WTC11 (cell line): ENCODE measurements around the gene SFTPA1. TPM values are rescaled to one million over a fixed set of nuclear protein-coding genes. Genes with fewer than 3 reads are reported as not detected.

Source experiments
- ATAC-seq: fragments of 200-7000 bp; cut with Tn5 transposase; 2 replicates; pipeline ENCODE4 v1.10.0; 2021; ENCODE audit warnings: mild to moderate bottlenecking, moderate library complexity
- CTCF ChIA-PET: fragments of 300-600 bp; sonication (Branson Sonifier 250); formaldehyde crosslinking; loops from one replicate; lab custom pipeline; 2021; ENCODE audit warnings: antibody characterized with exemption; lab: Charles Lee
- POLR2A ChIA-PET: fragments of 350-600 bp; sonication (Branson Sonifier 250); formaldehyde crosslinking; loops from one replicate; lab custom pipeline; 2021; ENCODE audit warnings: antibody characterized with exemption; lab: Charles Lee
- DNase-seq: peaks from one replicate; pipeline ENCODE4 v3.0.0; 2021; ENCODE audit warnings: low spot score
- H3K27ac Mint-ChIP-seq: 2 replicates; pipeline ENCODE4 v1.8.0; 2021; ENCODE audit warnings: mixed read lengths
- H3K27me3 Mint-ChIP-seq: 2 replicates; pipeline ENCODE4 v1.8.0; 2021; ENCODE audit warnings: low read depth, mild to moderate bottlenecking, moderate library complexity, mixed read lengths
- H3K36me3 Mint-ChIP-seq: 2 replicates; pipeline ENCODE4 v1.8.0; 2021; ENCODE audit warnings: mixed read lengths
- H3K4me1 Mint-ChIP-seq: 2 replicates; pipeline ENCODE4 v1.8.0; 2022; ENCODE audit warnings: mixed read lengths
- H3K4me3 Mint-ChIP-seq: 2 replicates; pipeline ENCODE4 v1.8.0; 2021; ENCODE audit warnings: mild to moderate bottlenecking, moderate library complexity, mixed read lengths
- H3K9me3 Mint-ChIP-seq: 2 replicates; pipeline ENCODE4 v1.8.0; 2021; ENCODE audit warnings: mixed read lengths
- ATF2 ChIP-seq: sonication (generic); formaldehyde crosslinking; IDR thresholded peaks from 2 replicates; pipeline ENCODE4 v1.8.1; 2022; ENCODE audit warnings: low read depth, missing genetic modification reagents, borderline replicate concordance
- E2F4 ChIP-seq: sonication (generic); formaldehyde crosslinking; IDR thresholded peaks from 2 replicates; pipeline ENCODE4 v1.8.1; 2022; ENCODE audit warnings: low read depth, mild to moderate bottlenecking, moderate library complexity, missing genetic modification reagents, borderline replicate concordance
- ERG ChIP-seq: fragments of 250-450 bp; sonication (Bioruptor Pico); IDR thresholded peaks from 2 replicates; pipeline ENCODE4 v1.8.0; 2021; ENCODE audit warnings: mild to moderate bottlenecking
- FOXK1 ChIP-seq: sonication (generic); formaldehyde crosslinking; IDR thresholded peaks from 2 replicates; pipeline ENCODE4 v1.8.0; 2022; ENCODE audit warnings: mild to moderate bottlenecking, moderate library complexity, missing genetic modification reagents
- FOXP4 ChIP-seq: sonication (generic); formaldehyde crosslinking; IDR thresholded peaks from 2 replicates; pipeline ENCODE4 v1.8.0; 2022; ENCODE audit warnings: mild to moderate bottlenecking, missing genetic modification reagents
- GABPB1 ChIP-seq: sonication (generic); formaldehyde crosslinking; IDR thresholded peaks from 2 replicates; pipeline ENCODE4 v1.8.1; 2023; ENCODE audit warnings: mild to moderate bottlenecking, missing genetic modification reagents
- HMGA2 ChIP-seq: fragments of 250-450 bp; sonication (Bioruptor Pico); IDR thresholded peaks from 2 replicates; pipeline ENCODE4 v1.4.0; 2021; ENCODE audit warnings: mild to moderate bottlenecking, moderate library complexity
- IRF2 ChIP-seq: sonication (generic); formaldehyde crosslinking; IDR thresholded peaks from 2 replicates; pipeline ENCODE4 v1.8.0; 2022; ENCODE audit warnings: low read depth, missing genetic modification reagents, borderline replicate concordance
- KAT7 ChIP-seq: sonication (generic); formaldehyde crosslinking; IDR thresholded peaks from 2 replicates; pipeline ENCODE4 v1.8.1; 2023; ENCODE audit warnings: missing genetic modification reagents, mild to moderate bottlenecking, borderline replicate concordance
- NR1H2 ChIP-seq: sonication (generic); formaldehyde crosslinking; IDR thresholded peaks from 2 replicates; pipeline ENCODE4 v1.9.0; 2021; ENCODE audit warnings: mild to moderate bottlenecking, moderate library complexity, missing genetic modification reagents
- NR3C1 ChIP-seq: sonication (generic); formaldehyde crosslinking; conservative IDR thresholded peaks from 2 replicates; pipeline ENCODE4 v1.8.1; 2023; ENCODE audit warnings: low read depth, mild to moderate bottlenecking, missing genetic modification reagents
- SMAD3 ChIP-seq: sonication (generic); formaldehyde crosslinking; IDR thresholded peaks from 2 replicates; pipeline ENCODE4 v1.8.0; 2022; ENCODE audit warnings: missing genetic modification reagents, mild to moderate bottlenecking, borderline replicate concordance
- SOX15 ChIP-seq: fragments of 250-450 bp; sonication (Bioruptor Pico); IDR thresholded peaks from 2 replicates; pipeline ENCODE4 v1.9.0; 2021; ENCODE audit warnings: mild to moderate bottlenecking
- SP1 ChIP-seq: sonication (generic); formaldehyde crosslinking; conservative IDR thresholded peaks from 2 replicates; pipeline ENCODE4 v1.8.1; 2022; ENCODE audit warnings: missing genetic modification reagents
- ZBTB21 ChIP-seq: sonication (generic); formaldehyde crosslinking; IDR thresholded peaks from 2 replicates; pipeline ENCODE4 v1.8.1; 2023; ENCODE audit warnings: mild to moderate bottlenecking, missing genetic modification reagents, borderline replicate concordance
- ZNF121 ChIP-seq: sonication (generic); formaldehyde crosslinking; IDR thresholded peaks from 2 replicates; pipeline ENCODE4 v1.8.0; 2023; ENCODE audit warnings: missing genetic modification reagents
- ZNF396 ChIP-seq: fragments of 250-450 bp; sonication (Bioruptor Pico); IDR thresholded peaks from 2 replicates; pipeline ENCODE4 v1.8.0; 2021; ENCODE audit warnings: mild to moderate bottlenecking, moderate library complexity, borderline replicate concordance
- ZNF416 ChIP-seq: fragments of 250-450 bp; sonication (Bioruptor Pico); IDR thresholded peaks from 2 replicates; pipeline ENCODE4 v1.9.0; 2021; ENCODE audit warnings: mild to moderate bottlenecking, inconsistent platforms
- ZNF512 ChIP-seq: sonication (generic); formaldehyde crosslinking; IDR thresholded peaks from 2 replicates; pipeline ENCODE4 v1.8.1; 2022; ENCODE audit warnings: missing genetic modification reagents, borderline replicate concordance
- ZNF671 ChIP-seq: fragments of 250-450 bp; sonication (Bioruptor Pico); IDR thresholded peaks from 2 replicates; pipeline ENCODE4 v1.8.0; 2021; ENCODE audit warnings: mild to moderate bottlenecking
- total RNA-seq: library from RNA; stranded (reverse); gene quantifications from 3 replicates; pipeline ENCODE4 v1.2.3, GENCODE V29; 2021
- TF ChIP-seq, protein P1 (sequence below): sonication (generic); formaldehyde crosslinking; IDR thresholded peaks from 2 replicates; pipeline ENCODE4 v1.8.1; 2023; ENCODE audit warnings: mild to moderate bottlenecking, missing genetic modification reagents, borderline replicate concordance

The SFTPA1 gene
- total RNA-seq, 1 experiment from 2014 or later: 3.8 TPM

DNA sequence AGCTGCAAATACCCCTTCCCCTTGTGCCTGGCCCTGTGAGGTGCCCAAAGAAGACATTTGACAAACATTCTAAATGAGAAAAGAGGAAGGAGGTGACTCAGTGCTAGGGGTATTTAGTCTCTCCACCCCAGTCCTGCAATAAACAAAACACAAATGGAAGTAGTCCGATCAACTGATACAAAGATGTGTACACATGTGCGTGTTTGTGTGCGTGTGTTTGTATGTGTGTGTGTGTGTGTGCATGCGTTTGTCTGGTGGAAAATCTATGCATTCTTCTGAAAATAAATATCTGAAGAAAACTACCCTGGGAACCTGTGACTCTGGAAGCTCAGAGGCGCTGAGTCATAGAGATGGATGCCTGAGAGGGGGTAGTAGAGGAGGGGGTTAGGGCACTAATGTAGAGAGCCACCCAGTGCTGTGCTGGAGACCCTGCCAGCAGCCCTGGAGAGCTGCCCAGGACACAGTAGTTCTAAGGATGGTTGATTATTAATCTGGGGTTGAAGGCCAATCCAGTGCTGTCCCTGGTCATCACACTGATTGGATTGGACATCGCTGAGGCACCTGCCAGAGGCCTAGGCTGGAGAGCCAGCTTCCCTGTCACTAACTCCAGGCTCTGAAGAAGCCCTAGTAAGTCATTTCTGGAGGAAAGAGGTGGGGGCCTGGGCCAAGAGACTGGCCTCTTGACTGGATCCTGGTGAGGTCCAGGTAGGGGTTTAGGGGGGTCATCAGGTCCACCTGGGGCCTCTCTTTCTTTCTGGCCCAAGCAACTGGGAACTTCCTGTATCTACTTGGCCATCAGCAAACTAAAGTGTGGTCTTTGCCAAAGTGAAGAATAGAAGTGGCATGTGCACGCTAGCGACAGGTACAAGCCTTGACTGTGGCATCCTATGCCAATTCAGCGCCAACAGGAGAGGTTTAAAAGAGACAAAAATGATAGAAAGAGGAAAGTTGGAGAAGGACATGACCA is 18.5 kb downstream of the SFTPA1 start:
- Mint-ChIP-seq H3K27me3 (peaks cover 23% of the 10 kb centered on the region), H3K4me1 (no peaks in the 10 kb centered on the region), H3K27ac (no peak overlapping the region), H3K9me3 (peaks cover 6% of the 10 kb centered on the region), H3K4me3 (no peak overlapping the region), H3K36me3 (no peaks in the 10 kb centered on the region)
- ATAC-seq: no peak
- no peak for DNase-seq
- ChIA-PET CTCF (no interaction called here), POLR2A (no interaction called here)
- TF ChIP-seq SP1 (CRISPR knock-in tag): no peak
- no peak for TF ChIP-seq FOXK1 (CRISPR knock-in tag)
- no peak for TF ChIP-seq ZBTB21 (CRISPR knock-in tag)

DNA sequence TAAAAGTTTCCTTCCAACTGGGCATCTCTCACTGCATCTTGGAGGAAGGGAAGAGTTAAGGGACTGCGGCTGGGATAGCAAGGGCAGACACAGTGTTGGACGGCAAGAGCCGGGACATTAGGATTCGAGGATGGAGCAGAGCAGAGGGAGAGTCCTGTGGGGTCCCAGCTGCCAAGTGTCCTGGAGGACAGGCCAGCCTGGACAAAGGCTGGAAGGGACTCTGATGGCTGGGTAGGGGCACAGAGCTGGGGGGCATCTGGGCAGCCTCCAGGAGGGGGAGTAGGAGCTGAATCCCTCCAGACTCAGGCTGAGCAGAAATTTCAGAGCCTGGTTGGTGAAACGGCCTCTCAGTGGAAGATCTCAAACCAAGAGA is 19.2 kb downstream of the SFTPA1 start:
- ATAC-seq: no peak
- Mint-ChIP-seq H3K27me3 (peaks cover 23% of the 10 kb centered on the region), H3K4me3 (no peak overlapping the region), H3K36me3 (no peaks in the 10 kb centered on the region), H3K4me1 (no peaks in the 10 kb centered on the region), H3K27ac (no peak overlapping the region), H3K9me3 (peaks cover 6% of the 10 kb centered on the region)
- ChIA-PET POLR2A (no interaction called here), CTCF (no interaction called here)
- TF ChIP-seq E2F4 (CRISPR knock-in tag) (no peak), ERG (CRISPR knock-in tag) (no peak), KAT7 (CRISPR knock-in tag) (no peak), GABPB1 (CRISPR knock-in tag) (no peak), SOX15 (CRISPR knock-in tag) (no peak), NR1H2 (CRISPR knock-in tag) (no peak), ATF2 (CRISPR knock-in tag) (no peak), FOXP4 (no peak), NR3C1 (CRISPR knock-in tag) (no peak), IRF2 (CRISPR knock-in tag) (no peak), ZNF396 (CRISPR knock-in tag) (no peak), ZNF121 (no peak), ZNF416 (no peak), ZBTB21 (CRISPR knock-in tag) (no peak), SP1 (CRISPR knock-in tag) (no peak), ZNF671 (CRISPR knock-in tag) (no peak), ZNF512 (CRISPR knock-in tag) (no peak), HMGA2 (no peak), SMAD3 (CRISPR knock-in tag) (no peak)
- TF ChIP-seq, protein P1, sequence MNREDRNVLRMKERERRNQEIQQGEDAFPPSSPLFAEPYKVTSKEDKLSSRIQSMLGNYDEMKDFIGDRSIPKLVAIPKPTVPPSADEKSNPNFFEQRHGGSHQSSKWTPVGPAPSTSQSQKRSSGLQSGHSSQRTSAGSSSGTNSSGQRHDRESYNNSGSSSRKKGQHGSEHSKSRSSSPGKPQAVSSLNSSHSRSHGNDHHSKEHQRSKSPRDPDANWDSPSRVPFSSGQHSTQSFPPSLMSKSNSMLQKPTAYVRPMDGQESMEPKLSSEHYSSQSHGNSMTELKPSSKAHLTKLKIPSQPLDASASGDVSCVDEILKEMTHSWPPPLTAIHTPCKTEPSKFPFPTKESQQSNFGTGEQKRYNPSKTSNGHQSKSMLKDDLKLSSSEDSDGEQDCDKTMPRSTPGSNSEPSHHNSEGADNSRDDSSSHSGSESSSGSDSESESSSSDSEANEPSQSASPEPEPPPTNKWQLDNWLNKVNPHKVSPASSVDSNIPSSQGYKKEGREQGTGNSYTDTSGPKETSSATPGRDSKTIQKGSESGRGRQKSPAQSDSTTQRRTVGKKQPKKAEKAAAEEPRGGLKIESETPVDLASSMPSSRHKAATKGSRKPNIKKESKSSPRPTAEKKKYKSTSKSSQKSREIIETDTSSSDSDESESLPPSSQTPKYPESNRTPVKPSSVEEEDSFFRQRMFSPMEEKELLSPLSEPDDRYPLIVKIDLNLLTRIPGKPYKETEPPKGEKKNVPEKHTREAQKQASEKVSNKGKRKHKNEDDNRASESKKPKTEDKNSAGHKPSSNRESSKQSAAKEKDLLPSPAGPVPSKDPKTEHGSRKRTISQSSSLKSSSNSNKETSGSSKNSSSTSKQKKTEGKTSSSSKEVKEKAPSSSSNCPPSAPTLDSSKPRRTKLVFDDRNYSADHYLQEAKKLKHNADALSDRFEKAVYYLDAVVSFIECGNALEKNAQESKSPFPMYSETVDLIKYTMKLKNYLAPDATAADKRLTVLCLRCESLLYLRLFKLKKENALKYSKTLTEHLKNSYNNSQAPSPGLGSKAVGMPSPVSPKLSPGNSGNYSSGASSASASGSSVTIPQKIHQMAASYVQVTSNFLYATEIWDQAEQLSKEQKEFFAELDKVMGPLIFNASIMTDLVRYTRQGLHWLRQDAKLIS (CRISPR knock-in tag): no peak
- DNase-seq: no peak
